Astrocyte (in vitro differentiated cells and primary cell): ENCODE data around the gene PARVB. TPM values are rescaled to one million over a fixed set of nuclear protein-coding genes. Genes with fewer than 3 reads are reported as not detected.

Source experiments
- DNase-seq: peaks from one replicate; pipeline ENCODE4 v3.0.0-alpha.2; 2010; ENCODE audit warnings: low read depth
- FAIRE-seq: peaks from 2 replicates; lab custom pipeline; 2011; peaks lifted over from hg19 to GRCh38; lab: Jason Lieb, UNC
- H2AFZ ChIP-seq: 2 replicates; pipeline ENCODE4 v1.6.0; 2012; ENCODE audit warnings: low read depth, low read length, inconsistent platforms
- H3K27ac ChIP-seq: 2 replicates; pipeline ENCODE4 v1.5.1; 2011; ENCODE audit warnings: low read depth, low read length, inconsistent platforms
- H3K27me3 ChIP-seq: 2 replicates; pipeline ENCODE4 v1.6.0; 2011; ENCODE audit warnings: low read length, inconsistent platforms; ENCODE audit not compliant: insufficient read depth
- H3K36me3 ChIP-seq: 2 replicates; pipeline ENCODE4 v1.5.1; 2011; ENCODE audit warnings: low read length, inconsistent platforms; ENCODE audit not compliant: insufficient read depth
- H3K4me1 ChIP-seq: 2 replicates; pipeline ENCODE4 v1.5.1; 2011; ENCODE audit warnings: low read length, inconsistent platforms; ENCODE audit not compliant: insufficient read depth
- H3K4me2 ChIP-seq: 2 replicates; pipeline ENCODE4 v1.6.0; 2012; ENCODE audit warnings: low read length, inconsistent platforms
- H3K4me3 ChIP-seq: 2 replicates; pipeline ENCODE4 v1.5.1; 2011; ENCODE audit warnings: low read depth, mild to moderate bottlenecking, low read length, inconsistent platforms; ENCODE audit not compliant: insufficient read depth
- H3K79me2 ChIP-seq: 2 replicates; pipeline ENCODE4 v1.6.0; 2012; ENCODE audit warnings: mild to moderate bottlenecking, low read length, inconsistent platforms; ENCODE audit not compliant: insufficient read depth
- H3K9ac ChIP-seq: 2 replicates; pipeline ENCODE4 v1.6.0; 2012; ENCODE audit warnings: mild to moderate bottlenecking, low read length, inconsistent platforms
- H3K9me3 ChIP-seq: 2 replicates; pipeline ENCODE4 v1.5.1; 2012; ENCODE audit warnings: low read depth, mild to moderate bottlenecking, low read length, inconsistent platforms; ENCODE audit not compliant: insufficient read depth
- H4K20me1 ChIP-seq: 2 replicates; pipeline ENCODE4 v1.6.0; 2012; ENCODE audit warnings: low read length, inconsistent platforms; ENCODE audit not compliant: insufficient read depth
- H3K27ac Mint-ChIP-seq: one replicate; pipeline ENCODE4 v1.8.0; 2021; ENCODE audit warnings: mild to moderate bottlenecking, mixed read lengths; ENCODE audit not compliant: unreplicated experiment
- H3K27me3 Mint-ChIP-seq: one replicate; pipeline ENCODE4 v1.8.0; 2021; ENCODE audit warnings: low read depth, mixed read lengths; ENCODE audit not compliant: unreplicated experiment
- H3K36me3 Mint-ChIP-seq: one replicate; pipeline ENCODE4 v1.8.0; 2021; ENCODE audit warnings: low read depth, mixed read lengths; ENCODE audit not compliant: unreplicated experiment
- H3K4me1 Mint-ChIP-seq: one replicate; pipeline ENCODE4 v1.8.0; 2021; ENCODE audit warnings: low read depth, mixed read lengths; ENCODE audit not compliant: unreplicated experiment
- H3K4me3 Mint-ChIP-seq: one replicate; pipeline ENCODE4 v1.8.0; 2021; ENCODE audit warnings: mild to moderate bottlenecking, moderate library complexity, mixed read lengths; ENCODE audit not compliant: unreplicated experiment
- H3K9me3 Mint-ChIP-seq: one replicate; pipeline ENCODE4 v1.8.0; 2021; ENCODE audit warnings: mild to moderate bottlenecking, mixed read lengths; ENCODE audit not compliant: unreplicated experiment
- EZH2 ChIP-seq: IDR thresholded peaks from 2 replicates; pipeline ENCODE4 v1.6.1; 2012; ENCODE audit warnings: mild to moderate bottlenecking, low read length, inconsistent platforms; ENCODE audit not compliant: insufficient read depth
- total RNA-seq: library from RNA; stranded (reverse); gene quantifications from 2 replicates; pipeline ENCODE4 v1.2.1, GENCODE V29; 2021
- TF ChIP-seq, protein P1 (sequence below): IDR thresholded peaks from 2 replicates; pipeline ENCODE4 v1.5.1; 2011; ENCODE audit warnings: low read depth, mild to moderate bottlenecking, inconsistent platforms, low read length, moderate library complexity; ENCODE audit not compliant: insufficient read depth

Gene PARVB
- total RNA-seq, 1 donor from 2014 or later = 22.0 TPM

DNA sequence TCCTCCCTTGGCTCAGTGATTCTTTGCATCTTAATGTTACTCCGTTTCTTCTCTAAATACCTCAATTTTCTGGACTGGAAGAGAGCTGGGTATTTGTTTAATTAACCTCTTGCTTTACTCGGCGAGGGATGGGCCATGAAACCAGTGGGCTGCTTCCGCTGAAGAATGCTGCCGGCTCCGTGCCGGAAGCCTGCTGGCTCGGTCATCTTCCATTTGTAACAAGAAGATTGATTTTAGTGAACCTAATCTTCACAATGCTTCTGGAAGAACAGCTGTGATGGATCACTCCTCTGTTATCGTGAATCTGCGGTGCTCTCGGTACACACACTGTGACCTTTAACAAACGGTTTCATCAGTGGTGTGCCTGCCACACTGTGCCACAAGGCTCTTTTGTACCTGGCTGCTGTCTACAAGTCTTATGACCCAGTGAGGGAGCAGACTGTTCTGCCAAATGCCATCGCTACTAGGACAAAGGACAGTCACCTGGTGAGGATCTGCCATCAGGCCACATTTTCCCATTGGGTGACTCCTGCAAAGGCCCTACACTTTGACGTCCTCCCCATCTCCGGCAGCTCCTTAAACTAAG lies 25.3 kb upstream of the PARVB start:
- H3K9me3 ChIP-seq = no peaks in the 10 kb centered on the region
- peaks cover 10% of the 10 kb centered on the region for H3K36me3 ChIP-seq
- no peaks in the 10 kb centered on the region for H3K27me3 ChIP-seq
- no peak overlapping the region for H3K9ac ChIP-seq
- no peaks in the 10 kb centered on the region for H3K27me3 Mint-ChIP-seq
- H3K4me2 ChIP-seq = no peak overlapping the region
- no peak for TF ChIP-seq EZH2
- TF ChIP-seq, protein P1, sequence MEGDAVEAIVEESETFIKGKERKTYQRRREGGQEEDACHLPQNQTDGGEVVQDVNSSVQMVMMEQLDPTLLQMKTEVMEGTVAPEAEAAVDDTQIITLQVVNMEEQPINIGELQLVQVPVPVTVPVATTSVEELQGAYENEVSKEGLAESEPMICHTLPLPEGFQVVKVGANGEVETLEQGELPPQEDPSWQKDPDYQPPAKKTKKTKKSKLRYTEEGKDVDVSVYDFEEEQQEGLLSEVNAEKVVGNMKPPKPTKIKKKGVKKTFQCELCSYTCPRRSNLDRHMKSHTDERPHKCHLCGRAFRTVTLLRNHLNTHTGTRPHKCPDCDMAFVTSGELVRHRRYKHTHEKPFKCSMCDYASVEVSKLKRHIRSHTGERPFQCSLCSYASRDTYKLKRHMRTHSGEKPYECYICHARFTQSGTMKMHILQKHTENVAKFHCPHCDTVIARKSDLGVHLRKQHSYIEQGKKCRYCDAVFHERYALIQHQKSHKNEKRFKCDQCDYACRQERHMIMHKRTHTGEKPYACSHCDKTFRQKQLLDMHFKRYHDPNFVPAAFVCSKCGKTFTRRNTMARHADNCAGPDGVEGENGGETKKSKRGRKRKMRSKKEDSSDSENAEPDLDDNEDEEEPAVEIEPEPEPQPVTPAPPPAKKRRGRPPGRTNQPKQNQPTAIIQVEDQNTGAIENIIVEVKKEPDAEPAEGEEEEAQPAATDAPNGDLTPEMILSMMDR = no peak
- H3K4me3 ChIP-seq = no peak overlapping the region
- H3K79me2 ChIP-seq = peaks cover 4% of the 10 kb centered on the region
- H3K27ac ChIP-seq = no peak overlapping the region
- H3K36me3 Mint-ChIP-seq = peaks cover 14% of the 10 kb centered on the region
- no peaks in the 10 kb centered on the region for H3K9me3 Mint-ChIP-seq
- no peak overlapping the region for H3K4me3 Mint-ChIP-seq
- no peaks in the 10 kb centered on the region for H3K4me1 ChIP-seq
- no peak overlapping the region for H2AFZ ChIP-seq
- no peaks in the 10 kb centered on the region for H3K4me1 Mint-ChIP-seq
- no peak overlapping the region for H3K27ac Mint-ChIP-seq
- FAIRE-seq = no peak
- H4K20me1 ChIP-seq = peaks cover 25% of the 10 kb centered on the region
- no peak for DNase-seq

DNA sequence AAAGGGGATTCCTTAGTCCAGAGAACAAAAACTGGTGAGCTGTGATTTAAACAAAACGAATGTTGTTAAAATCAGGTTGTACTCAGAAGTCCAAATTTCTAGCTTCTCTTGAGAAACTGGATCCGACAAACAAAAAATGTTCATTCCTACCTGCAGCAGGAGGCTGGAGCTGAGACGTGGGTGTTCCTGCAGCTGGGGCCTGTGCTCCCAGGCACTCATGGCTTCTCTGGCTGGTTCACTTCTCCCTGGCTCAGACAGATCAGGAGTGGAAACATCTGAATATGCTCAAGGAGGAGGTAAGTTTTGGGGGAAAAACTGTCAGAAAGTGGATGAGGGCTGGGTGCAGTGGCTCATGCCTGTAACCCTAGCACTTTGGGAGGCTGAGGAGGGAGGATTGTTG lies 24.7 kb upstream of the PARVB start:
- Histone ChIP-seq H2AFZ (no peak overlapping the region), H3K4me1 (no peaks in the 10 kb centered on the region), H3K36me3 (peaks cover 10% of the 10 kb centered on the region), H3K9ac (no peak overlapping the region), H3K4me3 (no peak overlapping the region), H3K27ac (no peak overlapping the region), H4K20me1 (peaks cover 19% of the 10 kb centered on the region), H3K9me3 (no peaks in the 10 kb centered on the region), H3K27me3 (no peaks in the 10 kb centered on the region), H3K79me2 (no peaks in the 10 kb centered on the region), H3K4me2 (no peak overlapping the region)
- no peak overlapping the region for H3K4me3 Mint-ChIP-seq
- H3K4me1 Mint-ChIP-seq = peaks cover 1% of the 10 kb centered on the region
- no peaks in the 10 kb centered on the region for H3K27me3 Mint-ChIP-seq
- TF ChIP-seq EZH2 = no peak
- TF ChIP-seq, protein P1 = no peak
- no peak for FAIRE-seq
- H3K27ac Mint-ChIP-seq = no peak overlapping the region
- DNase-seq = no peak
- peaks cover 16% of the 10 kb centered on the region for H3K36me3 Mint-ChIP-seq
- H3K9me3 Mint-ChIP-seq = no peaks in the 10 kb centered on the region

DNA sequence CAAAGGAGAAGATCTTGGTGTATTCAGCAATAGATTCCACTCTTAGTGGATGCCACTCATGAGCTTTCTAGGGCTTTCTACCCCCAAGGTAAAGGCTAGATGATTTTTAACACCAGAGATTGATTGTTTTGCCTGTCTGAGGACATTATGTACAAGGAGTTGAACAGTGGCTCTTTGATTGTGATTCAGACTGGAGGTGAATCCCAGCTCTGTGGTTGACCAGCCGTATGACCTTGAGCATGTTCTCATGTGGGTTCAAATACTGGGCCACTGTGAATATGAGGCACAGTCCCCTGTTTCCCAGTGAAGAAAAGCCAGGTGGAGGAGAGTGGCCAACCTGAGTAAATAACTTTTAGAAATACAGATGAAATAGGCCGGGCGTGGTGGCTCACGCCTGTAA lies 24.0 kb upstream of the PARVB start:
- Histone ChIP-seq H3K4me1 (no peaks in the 10 kb centered on the region), H3K9me3 (no peaks in the 10 kb centered on the region), H3K79me2 (no peaks in the 10 kb centered on the region), H4K20me1 (peaks cover 12% of the 10 kb centered on the region), H3K4me3 (no peak overlapping the region), H3K27me3 (no peaks in the 10 kb centered on the region), H3K9ac (no peak overlapping the region), H3K36me3 (peaks cover 4% of the 10 kb centered on the region), H3K27ac (no peak overlapping the region), H2AFZ (no peak overlapping the region), H3K4me2 (no peak overlapping the region)
- Mint-ChIP-seq H3K27me3 (no peaks in the 10 kb centered on the region), H3K9me3 (no peaks in the 10 kb centered on the region), H3K4me3 (no peak overlapping the region), H3K27ac (no peak overlapping the region), H3K4me1 (peaks cover 1% of the 10 kb centered on the region), H3K36me3 (peaks cover 15% of the 10 kb centered on the region)
- TF ChIP-seq EZH2 = no peak
- TF ChIP-seq, protein P1 = no peak
- FAIRE-seq (no peak), DNase-seq (no peak)
